Neural progenitor cell (in vitro differentiated cells): ENCODE data around the gene TSPYL2. TPM values are rescaled to one million over a fixed set of nuclear protein-coding genes. Genes with fewer than 3 reads are reported as not detected.

ENCODE experiments used
- DNase-seq: peaks from one replicate; pipeline ENCODE4 v3.0.0-alpha.2; 2016; ENCODE audit warnings: low spot score
- H2AFZ ChIP-seq: fragments of 200-600 bp; sonication (generic); replicated peaks from 2 replicates; pipeline ENCODE4 v1.6.1; 2016; ENCODE audit warnings: antibody characterized with exemption
- H3F3A ChIP-seq: fragments of 200-600 bp; sonication (generic); 2 replicates; pipeline ENCODE4 v1.6.1; 2016; ENCODE audit warnings: antibody characterized with exemption, low read depth
- H3K27ac ChIP-seq: fragments of 200-600 bp; sonication (generic); 2 replicates; pipeline ENCODE4 v1.5.1; 2016; ENCODE audit warnings: mild to moderate bottlenecking
- H3K27me3 ChIP-seq: fragments of 200-600 bp; sonication (generic); 2 replicates; pipeline ENCODE4 v1.6.1; 2016; ENCODE audit warnings: mild to moderate bottlenecking, moderate library complexity
- H3K36me3 ChIP-seq: fragments of 200-600 bp; sonication (generic); 2 replicates; pipeline ENCODE4 v1.5.1; 2016
- H3K4me1 ChIP-seq: fragments of 200-600 bp; sonication (generic); 2 replicates; pipeline ENCODE4 v1.6.1; 2016; ENCODE audit warnings: mixed run types
- H3K4me2 ChIP-seq: fragments of 200-600 bp; sonication (generic); 2 replicates; pipeline ENCODE4 v1.6.1; 2016
- H3K4me3 ChIP-seq: fragments of 200-600 bp; sonication (generic); 2 replicates; pipeline ENCODE4 v1.5.1; 2016
- H3K79me2 ChIP-seq: fragments of 200-600 bp; sonication (generic); 2 replicates; pipeline ENCODE4 v1.6.1; 2016; ENCODE audit warnings: low read depth
- H3K9ac ChIP-seq: fragments of 200-600 bp; sonication (generic); 2 replicates; pipeline ENCODE4 v1.6.1; 2016
- H3K9me3 ChIP-seq: fragments of 200-600 bp; sonication (generic); 2 replicates; pipeline ENCODE4 v1.5.1; 2016; ENCODE audit warnings: low read depth
- H4K20me1 ChIP-seq: fragments of 200-600 bp; sonication (generic); 2 replicates; pipeline ENCODE4 v1.6.1; 2016; ENCODE audit warnings: low read depth
- H3K27ac Mint-ChIP-seq: 3 replicates; pipeline ENCODE4 v1.8.0; 2021; ENCODE audit warnings: mixed read lengths
- H3K27me3 Mint-ChIP-seq: 2 replicates; pipeline ENCODE4 v1.8.0; 2022; ENCODE audit warnings: low read depth, mild to moderate bottlenecking, inconsistent platforms, moderate library complexity, mixed read lengths; ENCODE audit not compliant: insufficient read depth
- H3K36me3 Mint-ChIP-seq: 3 replicates; pipeline ENCODE4 v1.8.0; 2021; ENCODE audit warnings: mixed read lengths
- H3K4me1 Mint-ChIP-seq: 3 replicates; pipeline ENCODE4 v1.8.0; 2021; ENCODE audit warnings: mixed read lengths
- H3K4me3 Mint-ChIP-seq: 3 replicates; pipeline ENCODE4 v1.8.0; 2021; ENCODE audit warnings: mild to moderate bottlenecking, moderate library complexity, mixed read lengths
- H3K9me3 Mint-ChIP-seq: 3 replicates; pipeline ENCODE4 v1.8.0; 2020; ENCODE audit warnings: mixed read lengths
- CTCF ChIP-seq: fragments of 200-600 bp; sonication (generic); IDR thresholded peaks from 2 replicates; pipeline ENCODE4 v1.5.1; 2017; ENCODE audit warnings: antibody characterized with exemption, mild to moderate bottlenecking
- EZH2 ChIP-seq: fragments of 200-600 bp; sonication (generic); IDR thresholded peaks from 2 replicates; pipeline ENCODE4 v1.6.1; 2017; ENCODE audit warnings: antibody characterized with exemption, mild to moderate bottlenecking, moderate library complexity
- EZH2phosphoT487 ChIP-seq: fragments of 200-600 bp; sonication (generic); IDR thresholded peaks from 2 replicates; pipeline ENCODE4 v1.6.1; 2017; ENCODE audit warnings: antibody characterized with exemption
- small RNA-seq: library from RNA; depleted of rRNA; stranded (forward); fragments of <200 nt; gene quantifications from one replicate; pipeline ENCODE3, GENCODE V24; 2015
- total RNA-seq: library from RNA; depleted of rRNA; stranded (reverse); fragments of >200 nt; gene quantifications from 2 replicates; pipeline ENCODE4 v1.2.3, GENCODE V29; 2015; ENCODE audit warnings: low replicate concordance

The TSPYL2 gene
- total RNA-seq, 1 donor from 2014 or later = 37.1 TPM

- Mint-ChIP-seq H3K27ac (no peak overlapping the region), H3K36me3 (peaks cover 1% of the 10 kb centered on the region), H3K4me3 (no peak overlapping the region), H3K9me3 (peaks cover 4% of the 10 kb centered on the region), H3K4me1 (no peaks in the 10 kb centered on the region), H3K27me3 (no peaks in the 10 kb centered on the region)
- Histone ChIP-seq H4K20me1 (no peaks in the 10 kb centered on the region), H3K4me1 (no peaks in the 10 kb centered on the region), H3K4me2 (no peak overlapping the region), H3F3A (no peaks in the 10 kb centered on the region), H3K27ac (no peak overlapping the region), H3K9ac (no peak overlapping the region), H3K79me2 (no peaks in the 10 kb centered on the region), H2AFZ (no peak overlapping the region), H3K36me3 (no peaks in the 10 kb centered on the region), H3K27me3 (no peaks in the 10 kb centered on the region), H3K9me3 (peaks cover 11% of the 10 kb centered on the region), H3K4me3 (no peak overlapping the region)
- no peak for DNase-seq
- TF ChIP-seq CTCF (no peak), EZH2 (no peak), EZH2phosphoT487 (no peak)
These were observed 46.1 kb downstream of the TSPYL2 start for GRCh38 chrX:53128097-53128749.

- peaks cover 2% of the 10 kb centered on the region for H3K36me3 Mint-ChIP-seq
- Histone ChIP-seq H3F3A (no peaks in the 10 kb centered on the region), H4K20me1 (no peaks in the 10 kb centered on the region), H3K4me2 (no peak overlapping the region), H2AFZ (no peak overlapping the region), H3K9me3 (no peaks in the 10 kb centered on the region), H3K79me2 (no peaks in the 10 kb centered on the region), H3K4me1 (no peaks in the 10 kb centered on the region), H3K27me3 (no peaks in the 10 kb centered on the region), H3K27ac (no peak overlapping the region), H3K9ac (no peak overlapping the region), H3K4me3 (no peak overlapping the region), H3K36me3 (no peaks in the 10 kb centered on the region)
- no peak for TF ChIP-seq EZH2phosphoT487
- no peak for TF ChIP-seq CTCF
- no peak for TF ChIP-seq EZH2
- H3K9me3 Mint-ChIP-seq = peaks cover 3% of the 10 kb centered on the region
- H3K4me3 Mint-ChIP-seq = no peak overlapping the region
- no peak for DNase-seq
- H3K27ac Mint-ChIP-seq = no peak overlapping the region
- H3K27me3 Mint-ChIP-seq = no peaks in the 10 kb centered on the region
- H3K4me1 Mint-ChIP-seq = no peaks in the 10 kb centered on the region
These were observed 51.2 kb downstream of the TSPYL2 start for GRCh38 chrX:53133400-53133799.

GRCh38 chrX:53135581-53135980, 53.4 kb downstream of the TSPYL2 start:
- Mint-ChIP-seq H3K36me3 (peaks cover 2% of the 10 kb centered on the region), H3K27me3 (peaks cover 2% of the 10 kb centered on the region), H3K27ac (no peak overlapping the region), H3K4me3 (no peak overlapping the region), H3K4me1 (no peaks in the 10 kb centered on the region), H3K9me3 (peaks cover 5% of the 10 kb centered on the region)
- Histone ChIP-seq H3K9me3 (no peaks in the 10 kb centered on the region), H3K9ac (no peak overlapping the region), H3F3A (no peaks in the 10 kb centered on the region), H2AFZ (no peak overlapping the region), H3K4me2 (no peak overlapping the region), H3K79me2 (no peaks in the 10 kb centered on the region), H3K27ac (no peak overlapping the region), H3K4me3 (no peak overlapping the region), H4K20me1 (no peaks in the 10 kb centered on the region), H3K36me3 (no peaks in the 10 kb centered on the region), H3K27me3 (no peaks in the 10 kb centered on the region), H3K4me1 (no peaks in the 10 kb centered on the region)
- DNase-seq = no peak
- no peak for TF ChIP-seq EZH2
- TF ChIP-seq EZH2phosphoT487 = no peak
- no peak for TF ChIP-seq CTCF

Small RNA genes lying within 50 kb of the gene (small RNA-seq; reads per million reads assigned to genes)
- not detected for gene AL591212.2

Other genes with a start within 250 kb of the TSPYL2 start
- not detected in 2 replicates for gene XAGE3, start 214.3 kb upstream of the TSPYL2 start, total RNA-seq
- gene FAM156B, start 185.0 kb upstream of the TSPYL2 start, total RNA-seq = 14.1 and 15.8 TPM in 2 replicates
- gene FAM156A, start 123.8 kb upstream of the TSPYL2 start, total RNA-seq = 23.4 and 27.8 TPM in 2 replicates
- gene GPR173, start 33.6 kb upstream of the TSPYL2 start, total RNA-seq = 6.3 and 13.2 TPM in 2 replicates
- gene KANTR, start 11.8 kb downstream of the TSPYL2 start, total RNA-seq = 19.0 and 30.9 TPM in 2 replicates
- 118 and 223 TPM in 2 replicates for gene KDM5C, start 142.8 kb downstream of the TSPYL2 start, total RNA-seq
- gene IQSEC2, start 199.2 kb downstream of the TSPYL2 start, total RNA-seq = 3.5 and 8.3 TPM in 2 replicates